Dedifferentiated amniotic fluid mesenchymal stem cell (primary cell): ENCODE results near the gene HTR2C.
A peak's percentile ranks its signal among the peaks of the same experiment; 100 is the strongest.
"Not testable (repeated sequence)": the region's sequence is repeated elsewhere in the genome, so short reads cannot be mapped to it uniquely, and the experiment has no call there.

Experiments used
- DNase-seq: peaks from one replicate; pipeline ENCODE4 v3.0.0-alpha.2; 2016; ENCODE audit errors: extremely low spot score

HTR2C gene

GRCh38 chrX:114583646-114584374 lies at the start of gene HTR2C:
Gene HTR2C (plus strand): TSS chrX:114584086. CDS start chrX:114726937, 142,851 bp downstream.
- DNase-seq = no peak

GRCh38 chrX:114580336-114580735 lies 3.5 kb upstream of the HTR2C start:
- DNase-seq = no peak

GRCh38 chrX:114581528-114582263 lies 2.2 kb upstream of the HTR2C start:
- no peak for DNase-seq

- DNase-seq = no peak
Observed at GRCh38 chrX:114582264-114582632, 1.6 kb upstream of the HTR2C start.

GRCh38 chrX:114582698-114583395 lies 1.0 kb upstream of the HTR2C start:
- no peak for DNase-seq

GRCh38 chrX:114584375-114584943 lies 573 bp downstream of the HTR2C start:
- DNase-seq = no peak

- no peak for DNase-seq
Observed at GRCh38 chrX:114584983-114585842, 1.3 kb downstream of the HTR2C start.

- no peak for DNase-seq
Observed at GRCh38 chrX:114591121-114591520, 7.2 kb downstream of the HTR2C start.

- DNase-seq = no peak
Observed at GRCh38 chrX:114599305-114599704, 15.4 kb downstream of the HTR2C start.

- DNase-seq = no peak
Observed at GRCh38 chrX:114599911-114600310, 16.0 kb downstream of the HTR2C start.

- not testable (repeated sequence) for DNase-seq
Observed at GRCh38 chrX:114606619-114607018, 22.7 kb downstream of the HTR2C start.

GRCh38 chrX:114611018-114611619 lies 27.2 kb downstream of the HTR2C start:
- peak; percentile 45 for DNase-seq

- no peak for DNase-seq
Observed at GRCh38 chrX:114615765-114616164, 31.9 kb downstream of the HTR2C start.

- DNase-seq = peak; percentile 18
Observed at GRCh38 chrX:114619874-114620273, 36.0 kb downstream of the HTR2C start.

GRCh38 chrX:114626323-114626722 lies 42.4 kb downstream of the HTR2C start:
- DNase-seq = no peak

GRCh38 chrX:114635986-114636385 lies 52.1 kb downstream of the HTR2C start:
- no peak for DNase-seq

- DNase-seq = no peak
Observed at GRCh38 chrX:114650351-114650750, 66.5 kb downstream of the HTR2C start.

- no peak for DNase-seq
Observed at GRCh38 chrX:114675365-114675764, 91.5 kb downstream of the HTR2C start.

GRCh38 chrX:114700533-114700932 lies 116.6 kb downstream of the HTR2C start:
- DNase-seq = not testable (repeated sequence)

GRCh38 chrX:114709406-114709805 lies 125.5 kb downstream of the HTR2C start:
- no peak for DNase-seq

GRCh38 chrX:114710571-114710970 lies 126.7 kb downstream of the HTR2C start:
- no peak for DNase-seq
